ENCODE data around the gene MRAS.

MRAS gene

GRCh38 chr3:138433892-138434275 is 85.5 kb downstream of the MRAS start:
- Mint-ChIP-seq H3K27ac (no peak overlapping the region), H3K4me1 (peaks cover 12% of the 10 kb centered on the region), H3K36me3 (no peaks in the 10 kb centered on the region), H3K9me3 (no peaks in the 10 kb centered on the region), H3K4me3 (peak overlapping the region; percentile 62)
- DNase-seq (ENCODE audit: low spot score in 2 of 2): no peak
- no peak for ATAC-seq

DNA sequence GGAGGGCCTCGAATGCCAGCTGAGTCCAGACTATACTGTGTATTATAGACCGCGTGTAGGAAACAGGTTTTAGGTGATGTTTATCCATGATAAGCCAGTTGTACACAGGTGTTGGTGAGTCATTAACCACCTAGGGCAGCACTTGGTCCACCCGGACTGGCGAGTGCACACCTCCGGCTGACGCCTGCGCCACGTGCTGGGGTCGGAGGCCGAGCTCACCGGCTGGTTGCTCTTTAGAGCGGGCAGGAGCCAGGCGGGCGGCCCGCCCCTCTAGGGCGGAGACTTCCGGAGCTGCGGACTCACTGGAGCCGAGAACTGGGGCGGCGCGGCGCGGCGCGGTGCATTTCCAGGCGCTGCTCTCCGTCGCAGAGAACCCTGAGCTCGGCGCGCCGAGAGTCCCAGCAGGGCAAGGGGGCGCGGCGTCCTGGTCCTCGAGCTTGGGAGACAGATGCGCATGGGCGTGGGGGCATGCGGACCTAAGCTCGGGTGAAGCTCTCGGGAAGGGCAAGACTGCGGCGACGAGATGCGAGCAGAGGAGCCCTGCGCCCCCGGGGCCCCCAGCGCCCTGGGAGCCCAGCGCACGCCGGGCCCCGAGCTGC is 86.0 kb downstream of the MRAS start, which contains the start of gene ESYT3:
ESYT3 (plus strand) TSS at position 341 of the 599 bp plus-strand sequence; CDS start at position 524, 183 bp downstream.
- Mint-ChIP-seq H3K27ac (no peak within 1 kb of the TSS), H3K9me3 (no peaks in the 10 kb centered on the region), H3K36me3 (no peaks in the 10 kb centered on the region), H3K4me3 (peak within 1 kb of the TSS; percentile 62), H3K4me1 (peaks cover 12% of the 10 kb centered on the region)
- peak; percentile 86 for ATAC-seq
- peak; percentile 15 to 72 for DNase-seq (ENCODE audit: low spot score in 2 of 2)

DNA sequence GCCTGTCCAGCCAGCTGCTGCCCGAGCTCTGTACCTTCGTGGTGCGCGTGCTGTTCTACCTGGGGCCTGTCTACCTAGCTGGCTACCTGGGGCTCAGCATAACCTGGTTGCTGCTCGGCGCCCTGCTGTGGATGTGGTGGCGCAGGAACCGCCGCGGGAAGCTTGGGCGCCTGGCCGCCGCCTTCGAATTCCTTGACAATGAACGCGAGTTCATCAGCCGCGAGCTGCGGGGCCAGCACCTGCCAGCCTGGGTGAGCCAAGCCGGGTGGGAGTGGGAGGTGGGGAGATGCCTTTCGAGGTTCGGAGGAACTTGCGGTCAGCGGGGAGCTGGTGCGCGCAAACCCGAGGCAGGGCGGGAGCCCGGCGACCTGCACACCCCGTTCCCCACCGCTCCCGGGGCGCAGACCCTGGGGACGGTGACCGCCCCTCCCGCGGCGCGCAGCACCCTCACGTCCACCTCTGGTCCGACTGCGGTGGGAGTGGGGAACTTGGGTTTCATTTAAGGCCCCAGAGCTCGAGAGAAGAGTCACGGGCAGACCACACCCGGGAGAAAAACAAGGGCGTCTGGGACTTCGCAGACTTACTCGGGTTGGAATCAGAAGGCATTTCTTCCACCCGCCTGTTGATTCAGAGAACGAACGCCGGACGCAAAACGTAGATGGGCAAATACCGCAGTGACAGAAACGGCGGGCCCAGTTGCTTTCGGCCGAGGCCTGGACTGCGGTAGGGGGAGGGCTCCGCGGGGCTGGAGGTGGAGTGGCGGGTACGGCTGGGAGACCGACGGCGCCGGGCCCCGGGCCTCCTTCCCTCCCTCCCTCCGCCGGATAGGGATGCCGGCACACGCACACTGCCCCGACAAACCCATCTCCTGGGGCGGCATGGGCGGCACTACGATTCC is 86.7 kb downstream of the MRAS start:
- no peaks in the 10 kb centered on the region for H3K36me3 Mint-ChIP-seq
- DNase-seq (ENCODE audit: low spot score in 2 of 2) (no peak), ATAC-seq (no peak)
- no peaks in the 10 kb centered on the region for H3K9me3 Mint-ChIP-seq
- H3K4me3 Mint-ChIP-seq: peak overlapping the region; percentile 62
- H3K27ac Mint-ChIP-seq: no peak overlapping the region
- H3K4me1 Mint-ChIP-seq: peaks cover 12% of the 10 kb centered on the region

DNA sequence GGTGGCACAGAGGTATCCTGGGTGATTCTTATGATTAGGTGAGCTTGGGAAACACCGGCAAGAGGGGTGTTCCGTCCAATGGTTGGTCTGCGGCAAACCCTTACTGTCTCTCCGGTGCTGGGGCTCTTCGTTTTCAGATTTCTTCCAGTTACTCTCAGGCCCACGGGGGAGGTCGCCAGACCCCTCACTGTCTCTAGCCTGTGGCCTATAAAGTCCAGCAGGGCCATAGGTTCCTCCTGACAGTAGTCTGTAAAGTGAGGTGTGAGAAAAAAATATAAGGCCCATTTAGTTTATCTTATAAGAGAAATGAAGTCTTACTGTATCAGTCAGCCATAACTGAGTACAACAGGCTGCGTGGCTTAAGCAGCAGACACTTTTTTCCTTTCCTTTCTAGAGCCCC is 87.5 kb downstream of the MRAS start:
- Mint-ChIP-seq H3K36me3 (no peaks in the 10 kb centered on the region), H3K4me3 (peak overlapping the region; percentile 62), H3K27ac (no peak overlapping the region), H3K9me3 (no peaks in the 10 kb centered on the region), H3K4me1 (peaks cover 12% of the 10 kb centered on the region)
- ATAC-seq (no peak), DNase-seq (ENCODE audit: low spot score in 2 of 2) (no peak)

GRCh38 chr3:138437281-138437680 is 88.9 kb downstream of the MRAS start:
- ATAC-seq (no peak), DNase-seq (ENCODE audit: low spot score in 2 of 2) (no peak)
- no peaks in the 10 kb centered on the region for H3K36me3 Mint-ChIP-seq
- H3K4me1 Mint-ChIP-seq: peaks cover 12% of the 10 kb centered on the region
- no peak overlapping the region for H3K27ac Mint-ChIP-seq
- H3K9me3 Mint-ChIP-seq: no peaks in the 10 kb centered on the region
- H3K4me3 Mint-ChIP-seq: no peak overlapping the region

DNA sequence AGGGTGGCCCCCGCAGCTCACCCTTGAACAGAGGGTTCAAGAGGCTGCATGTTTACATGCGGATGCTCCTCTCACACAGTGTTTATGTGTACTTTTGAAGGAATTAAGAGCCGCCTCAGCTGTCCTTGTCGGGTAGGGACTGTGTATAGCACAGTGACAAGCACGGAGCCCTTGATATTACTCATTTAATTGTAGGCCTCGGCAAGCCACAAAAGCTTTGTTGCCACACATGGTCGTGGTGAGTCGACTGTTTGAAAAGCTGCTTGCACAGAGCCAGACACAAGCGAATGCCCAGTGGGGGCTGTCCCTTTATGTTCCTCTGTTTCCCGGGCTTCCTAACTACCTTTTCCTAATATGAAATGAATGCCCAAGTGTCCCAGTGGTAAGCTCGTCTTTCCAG is 90.5 kb downstream of the MRAS start:
- Mint-ChIP-seq H3K9me3 (no peaks in the 10 kb centered on the region), H3K4me3 (no peak overlapping the region), H3K27ac (no peak overlapping the region), H3K4me1 (peaks cover 3% of the 10 kb centered on the region), H3K36me3 (no peaks in the 10 kb centered on the region)
- ATAC-seq (no peak), DNase-seq (ENCODE audit: low spot score in 2 of 2) (no peak)

GRCh38 chr3:138439646-138440045 is 91.3 kb downstream of the MRAS start:
- ATAC-seq (no peak), DNase-seq (ENCODE audit: low spot score in 2 of 2) (no peak)
- Mint-ChIP-seq H3K27ac (no peak overlapping the region), H3K4me1 (no peaks in the 10 kb centered on the region), H3K9me3 (no peaks in the 10 kb centered on the region), H3K4me3 (no peak overlapping the region), H3K36me3 (no peaks in the 10 kb centered on the region)

DNA sequence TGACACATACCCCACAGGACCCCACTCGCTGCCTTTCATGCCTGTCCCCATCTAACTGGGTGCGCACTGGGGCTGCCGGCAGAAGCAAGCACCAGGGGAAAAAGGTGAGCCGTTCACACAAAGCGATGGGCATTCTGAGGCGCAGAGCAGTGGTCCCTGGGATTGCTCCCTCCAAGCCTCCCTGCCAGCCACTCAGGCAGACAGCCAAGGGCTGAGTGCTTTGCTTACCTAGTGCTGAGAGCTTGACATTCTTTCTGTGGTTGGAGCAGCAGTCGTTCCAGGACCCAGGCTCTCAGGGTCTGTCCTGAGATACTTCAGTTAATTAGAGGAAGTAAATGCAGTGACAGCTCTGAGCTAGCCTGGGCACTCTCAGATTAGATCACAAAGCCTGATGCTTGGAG is 91.7 kb downstream of the MRAS start:
- ATAC-seq: no peak
- no peak for DNase-seq (ENCODE audit: low spot score in 2 of 2)
- no peaks in the 10 kb centered on the region for H3K4me1 Mint-ChIP-seq
- H3K36me3 Mint-ChIP-seq: no peaks in the 10 kb centered on the region
- H3K9me3 Mint-ChIP-seq: no peaks in the 10 kb centered on the region
- H3K27ac Mint-ChIP-seq: no peak overlapping the region
- no peak overlapping the region for H3K4me3 Mint-ChIP-seq

DNA sequence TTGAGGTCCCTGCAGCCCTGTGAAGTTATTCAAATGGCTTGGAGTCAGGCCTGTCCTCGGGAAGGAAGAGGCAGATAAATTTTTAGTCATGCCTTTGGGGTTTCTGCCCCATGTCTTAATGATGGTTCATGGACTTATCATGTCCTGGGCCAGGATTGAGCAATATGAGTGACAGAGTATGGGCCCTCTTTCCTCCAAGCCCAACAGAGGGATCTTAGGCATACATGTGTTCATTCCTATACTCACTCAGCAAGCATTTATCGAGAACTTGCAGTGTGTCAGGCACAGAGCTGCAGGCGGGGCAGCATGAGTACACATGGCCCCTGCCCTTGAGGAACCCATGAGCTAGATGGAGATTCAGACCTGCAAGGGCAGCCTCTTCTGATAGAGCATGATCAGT is 92.2 kb downstream of the MRAS start:
- ATAC-seq (no peak), DNase-seq (ENCODE audit: low spot score in 2 of 2) (no peak)
- no peaks in the 10 kb centered on the region for H3K9me3 Mint-ChIP-seq
- no peaks in the 10 kb centered on the region for H3K4me1 Mint-ChIP-seq
- H3K27ac Mint-ChIP-seq: no peak overlapping the region
- no peak overlapping the region for H3K4me3 Mint-ChIP-seq
- H3K36me3 Mint-ChIP-seq: no peaks in the 10 kb centered on the region

DNA sequence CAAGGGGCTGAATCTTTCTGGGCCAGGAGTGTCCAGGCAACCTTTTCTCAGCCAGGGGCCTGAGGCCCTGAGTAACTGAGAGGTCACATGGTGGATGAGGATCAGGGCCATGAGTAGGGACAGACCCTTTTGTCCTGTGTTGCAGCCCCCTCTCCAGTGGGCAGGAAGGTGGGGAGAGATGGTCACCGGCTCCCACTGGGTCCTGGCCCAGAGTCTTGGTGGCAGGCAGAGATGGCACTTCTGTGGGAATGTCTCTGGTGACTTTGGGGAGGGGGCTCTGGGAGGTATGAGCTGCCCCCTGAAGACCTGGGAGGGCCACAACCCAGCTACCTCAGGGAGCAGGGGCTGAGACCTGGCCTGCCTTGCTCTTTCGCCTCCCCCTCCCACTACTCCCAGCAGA is 92.9 kb downstream of the MRAS start:
- ATAC-seq (no peak), DNase-seq (ENCODE audit: low spot score in 2 of 2) (no peak)
- H3K4me1 Mint-ChIP-seq: no peaks in the 10 kb centered on the region
- no peak overlapping the region for H3K4me3 Mint-ChIP-seq
- H3K36me3 Mint-ChIP-seq: no peaks in the 10 kb centered on the region
- no peaks in the 10 kb centered on the region for H3K9me3 Mint-ChIP-seq
- H3K27ac Mint-ChIP-seq: no peak overlapping the region

GRCh38 chr3:138441742-138442141 is 93.4 kb downstream of the MRAS start:
- no peak for DNase-seq (ENCODE audit: low spot score in 2 of 2)
- Mint-ChIP-seq H3K4me3 (no peak overlapping the region), H3K36me3 (no peaks in the 10 kb centered on the region), H3K27ac (no peak overlapping the region), H3K9me3 (no peaks in the 10 kb centered on the region), H3K4me1 (no peaks in the 10 kb centered on the region)
- ATAC-seq: no peak

DNA sequence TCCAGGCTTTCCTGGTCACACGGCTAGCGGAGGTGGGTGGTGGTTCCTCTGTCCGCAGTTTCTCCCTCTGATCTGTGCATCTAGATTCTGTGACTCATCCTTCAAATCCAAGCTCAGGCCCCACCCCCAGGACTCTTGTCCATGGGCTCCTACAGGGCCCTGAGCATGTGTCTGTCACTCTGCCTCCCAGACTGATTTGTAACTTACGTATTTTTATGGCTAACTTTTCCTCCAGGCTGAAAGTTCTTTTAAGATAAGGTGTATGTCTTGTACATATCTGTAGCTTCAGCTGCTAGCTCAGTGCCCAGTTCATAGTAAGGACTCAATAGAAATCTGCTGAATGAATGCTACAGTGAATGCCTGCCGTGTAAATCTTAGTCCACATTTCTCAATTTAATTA is 94.1 kb downstream of the MRAS start:
- no peak for DNase-seq (ENCODE audit: low spot score in 2 of 2)
- H3K4me3 Mint-ChIP-seq: no peak overlapping the region
- no peaks in the 10 kb centered on the region for H3K4me1 Mint-ChIP-seq
- H3K27ac Mint-ChIP-seq: no peak overlapping the region
- no peak for ATAC-seq
- no peaks in the 10 kb centered on the region for H3K9me3 Mint-ChIP-seq
- no peaks in the 10 kb centered on the region for H3K36me3 Mint-ChIP-seq

DNA sequence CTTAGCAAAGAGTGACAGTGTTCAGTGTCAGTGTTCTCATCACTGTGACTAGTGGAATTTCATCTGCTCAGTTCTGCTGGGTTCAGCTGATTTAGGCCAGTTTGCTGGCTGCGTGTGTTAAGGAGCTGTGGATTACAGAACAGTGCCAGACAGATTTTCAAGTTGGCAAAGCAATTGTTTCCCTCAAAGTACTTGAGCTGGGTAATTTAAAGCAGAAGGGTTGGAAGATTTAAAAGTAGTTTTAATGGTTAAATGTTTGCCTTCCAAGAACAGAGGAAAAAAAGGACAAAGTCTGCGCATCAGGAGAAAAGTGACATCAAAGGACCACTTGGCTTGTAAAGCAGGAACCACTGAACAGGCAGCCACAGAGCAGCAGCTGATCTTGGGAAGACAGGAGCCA is 94.7 kb downstream of the MRAS start:
- Mint-ChIP-seq H3K36me3 (no peaks in the 10 kb centered on the region), H3K27ac (no peak overlapping the region), H3K4me1 (no peaks in the 10 kb centered on the region), H3K4me3 (no peak overlapping the region), H3K9me3 (no peaks in the 10 kb centered on the region)
- ATAC-seq: no peak
- no peak for DNase-seq (ENCODE audit: low spot score in 2 of 2)

GRCh38 chr3:138443521-138444503 is 95.4 kb downstream of the MRAS start:
- DNase-seq (ENCODE audit: low spot score in 2 of 2): no peak

DNA sequence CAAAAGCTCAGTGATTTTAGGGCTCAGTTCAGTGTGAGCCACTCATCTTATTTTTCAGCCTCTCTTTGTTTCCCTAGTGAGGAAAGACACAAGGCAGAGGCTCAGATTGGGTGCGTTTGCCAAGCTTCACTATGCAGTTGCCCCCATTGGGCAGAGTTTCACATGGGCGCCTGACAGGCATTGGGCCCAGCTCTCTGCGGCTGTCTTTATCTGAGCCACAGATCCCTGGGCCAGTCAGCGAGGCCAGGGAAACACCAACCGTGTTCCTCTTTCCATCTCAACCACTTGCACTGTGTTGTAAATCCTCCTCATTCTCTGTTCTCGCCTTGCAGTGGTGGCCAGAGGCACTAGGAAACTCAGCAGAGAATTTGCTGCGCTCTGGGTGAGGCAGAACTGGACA is 96.9 kb downstream of the MRAS start:
- DNase-seq (ENCODE audit: low spot score in 2 of 2): no peak
- ATAC-seq: no peak
- no peak overlapping the region for H3K27ac Mint-ChIP-seq

More at GRCh38 chr3:138443521-138444503, 95.4 kb downstream of the MRAS start:
- Mint-ChIP-seq H3K36me3 (no peaks in the 10 kb centered on the region), H3K4me3 (no peak overlapping the region), H3K27ac (no peak overlapping the region), H3K4me1 (no peaks in the 10 kb centered on the region), H3K9me3 (no peaks in the 10 kb centered on the region)
- no peak for ATAC-seq

More for the DNA sequence above, 96.9 kb downstream of the MRAS start:
- Mint-ChIP-seq H3K9me3 (no peaks in the 10 kb centered on the region), H3K4me1 (no peaks in the 10 kb centered on the region), H3K4me3 (no peak overlapping the region), H3K36me3 (no peaks in the 10 kb centered on the region)
